Hindlimb muscle (tissue), 1 donor: ENCODE results near the gene ECHS1. TPM values are rescaled to one million over a fixed set of nuclear protein-coding genes. Genes with fewer than 3 reads are reported as not detected.
"Not testable (repeated sequence)": the region's sequence is repeated elsewhere in the genome, so short reads cannot be mapped to it uniquely, and the experiment has no call there.

Experiments
- DNase-seq: peaks from one replicate; pipeline ENCODE4 v3.0.0-alpha.2; 2013
- polyA plus RNA-seq: library from polyadenylated mRNA; unstranded; fragments of 120-200 nt; gene quantifications from one replicate; pipeline ENCODE4 v1.2.1, GENCODE V29; 2013; ENCODE audit not compliant: insufficient read length

ECHS1 gene
- polyA plus RNA-seq, 1 donor, result 152 TPM

DNA sequence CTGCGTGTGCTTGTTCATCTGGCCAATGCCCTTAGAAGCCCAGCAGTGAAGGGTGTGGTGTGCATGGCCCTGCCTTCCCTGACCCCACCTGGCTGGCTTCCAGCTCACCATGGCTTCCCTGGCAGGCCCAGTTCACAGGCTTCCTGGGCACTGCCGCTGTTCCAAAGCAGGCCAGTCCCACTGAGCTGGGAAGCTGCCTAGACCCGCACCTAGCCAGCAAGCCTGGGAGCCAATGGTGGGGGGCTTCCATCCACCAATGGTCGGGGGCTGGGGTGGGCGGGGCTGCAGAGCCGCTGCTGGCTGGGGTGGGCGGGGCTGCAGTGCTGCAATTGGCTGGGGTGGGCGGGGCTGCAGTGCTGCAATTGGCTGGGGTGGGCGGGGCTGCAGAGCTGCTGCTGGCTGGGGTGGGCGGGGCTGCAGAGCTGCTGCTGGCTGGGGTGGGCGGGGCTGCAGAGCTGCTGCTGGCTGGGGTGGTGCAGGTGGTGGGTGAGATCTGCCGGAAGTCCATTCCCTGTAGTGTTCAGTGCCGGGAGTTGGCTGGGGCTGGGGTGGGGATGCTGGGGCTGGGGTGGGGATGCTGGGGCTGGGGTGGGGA is 48.9 kb downstream of the ECHS1 start:
- no peak for DNase-seq

DNA sequence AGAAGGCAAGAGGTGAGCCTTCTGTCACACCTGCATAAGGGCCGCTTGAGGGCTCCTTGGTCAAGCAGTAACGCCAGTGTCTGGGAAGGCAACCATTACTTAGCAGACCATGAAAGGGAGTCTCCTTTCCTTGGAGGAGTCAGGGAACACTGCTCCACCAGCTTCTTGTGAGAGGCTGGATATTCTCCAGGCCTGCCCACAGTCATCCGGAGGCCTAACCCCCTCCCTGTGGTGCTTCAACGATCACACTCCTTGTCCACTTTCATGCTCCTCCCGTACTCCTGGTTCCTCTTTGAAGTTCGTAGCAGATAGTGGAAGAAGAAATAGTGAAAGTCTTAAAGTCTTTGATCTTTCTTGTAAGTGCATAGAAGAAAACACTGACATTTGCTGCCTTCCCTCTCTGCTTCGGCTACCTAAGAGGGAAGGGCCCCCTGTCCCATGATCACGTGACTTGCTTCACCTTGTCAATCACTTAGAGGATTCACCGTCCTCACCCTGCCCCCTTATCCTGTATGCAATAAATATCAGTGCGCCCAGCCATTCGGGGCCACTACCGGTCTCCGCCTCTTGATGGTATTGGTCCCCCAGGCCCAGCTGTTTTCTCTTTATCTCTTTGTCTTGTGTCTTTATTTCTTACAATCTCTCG is 51.0 kb downstream of the ECHS1 start:
- DNase-seq, result not testable (repeated sequence)

DNA sequence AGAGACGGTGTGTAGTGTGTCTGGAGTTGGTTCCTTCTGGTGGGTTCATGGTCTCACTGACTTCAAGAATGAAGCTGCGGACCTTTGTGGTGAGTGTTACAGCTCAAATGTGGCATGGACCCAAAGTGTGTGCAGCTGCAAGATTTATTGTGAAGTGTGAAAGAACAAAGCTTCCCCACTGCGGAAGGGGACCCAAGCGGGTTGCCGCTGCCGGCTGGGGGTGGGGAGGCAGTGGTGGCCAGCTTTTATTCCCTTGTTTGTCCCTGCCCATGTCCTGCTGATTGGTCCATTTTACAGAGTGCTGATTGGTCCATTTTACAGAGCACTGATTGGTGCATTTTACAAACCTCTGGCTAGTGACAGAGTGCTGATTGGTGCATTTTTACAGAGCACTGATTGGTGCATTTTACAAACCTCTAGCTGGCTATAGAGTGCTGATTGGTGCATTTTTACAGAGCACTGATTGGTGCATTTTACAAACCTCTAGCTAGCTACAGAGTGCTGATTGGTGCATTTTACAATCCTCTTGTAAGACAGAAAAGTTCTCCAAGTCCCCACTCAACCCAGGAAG is 52.2 kb downstream of the ECHS1 start:
- DNase-seq, result not testable (repeated sequence)

DNA sequence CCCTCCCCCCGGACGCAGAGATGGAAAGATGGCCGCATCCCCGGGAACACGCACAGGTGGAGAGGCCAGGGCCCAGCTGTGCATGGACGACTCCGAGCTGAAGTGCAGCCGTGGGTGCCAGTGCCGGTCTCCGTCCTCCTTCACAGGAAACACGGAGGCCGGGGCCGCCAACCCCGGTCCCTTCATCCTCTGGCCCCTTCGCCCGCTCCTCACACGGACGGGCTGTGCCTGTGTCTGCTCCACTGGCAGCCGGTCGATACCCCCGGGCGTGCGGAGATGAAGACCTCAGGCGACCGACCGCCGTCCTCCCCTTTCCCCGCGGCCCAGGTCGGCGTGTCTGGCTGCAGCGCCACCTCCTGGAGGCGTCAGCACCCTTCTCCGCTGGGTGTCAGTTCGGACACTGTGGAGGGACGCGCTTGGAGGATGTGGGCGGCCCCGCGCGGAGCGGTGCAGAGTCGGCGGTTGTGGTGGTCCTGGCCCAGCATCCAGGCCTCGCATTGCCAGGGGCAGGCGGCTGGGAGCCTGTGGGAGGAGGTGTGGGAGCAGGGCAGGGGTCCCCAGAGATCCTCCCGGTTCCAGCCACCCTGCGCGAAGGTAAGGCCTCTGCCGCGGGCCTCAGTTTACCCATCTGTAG is 54.5 kb downstream of the ECHS1 start:
- no peak for DNase-seq

DNA sequence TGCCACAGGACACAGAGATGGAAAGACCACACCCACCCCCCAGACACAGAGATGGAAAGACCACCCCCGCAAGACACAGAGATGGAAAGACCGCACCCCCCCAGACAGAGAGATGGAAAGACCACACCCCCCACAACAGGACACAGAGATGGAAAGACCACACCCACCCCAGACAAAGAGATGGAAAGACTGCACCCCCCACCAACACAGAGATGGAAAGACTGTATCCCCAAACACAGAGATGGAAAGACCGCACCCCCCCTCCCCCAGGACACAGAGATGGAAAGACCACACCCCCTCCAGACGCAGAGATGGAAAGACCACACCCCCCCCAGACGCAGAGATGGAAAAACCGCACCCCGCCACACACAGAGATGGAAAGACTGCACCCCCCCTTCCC is 56.4 kb downstream of the ECHS1 start:
- DNase-seq, result no peak

DNA sequence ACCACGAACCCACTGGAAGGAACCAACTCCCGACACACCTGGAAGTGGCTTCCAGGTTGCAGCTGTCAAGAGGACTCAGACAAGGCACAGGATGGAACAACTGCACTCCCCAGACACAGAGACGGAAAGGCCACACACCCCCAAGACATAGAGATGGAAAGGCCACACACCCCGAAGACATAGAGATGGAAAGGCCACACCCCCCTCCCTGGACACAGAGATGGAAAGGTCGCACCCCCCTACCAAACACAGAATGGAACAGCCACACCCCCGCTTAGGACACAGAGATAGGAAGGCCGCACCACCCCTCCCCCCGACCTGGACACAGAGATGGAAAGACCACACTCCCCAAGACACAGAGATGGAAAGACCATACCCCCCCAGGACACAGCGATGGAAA is 56.9 kb downstream of the ECHS1 start:
- no peak for DNase-seq

DNA sequence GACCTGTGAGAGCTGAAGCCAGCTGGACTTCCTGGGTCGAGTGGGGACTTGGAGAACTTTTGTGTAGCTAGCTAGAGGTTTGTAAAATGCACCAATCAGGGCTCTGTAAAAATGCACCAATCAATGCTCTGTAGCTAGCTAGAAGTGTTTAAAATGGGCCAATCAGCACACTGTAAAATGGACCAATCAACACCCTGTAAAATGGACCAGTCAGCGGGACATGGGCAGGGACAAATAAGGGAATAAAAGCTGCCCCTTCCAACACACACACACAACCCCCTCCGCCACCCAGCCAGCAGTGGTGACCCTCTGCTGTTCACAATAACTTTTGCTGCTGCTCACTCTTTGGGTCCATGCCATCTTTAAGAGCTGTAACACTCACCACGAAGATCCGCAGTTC is 57.3 kb downstream of the ECHS1 start:
- DNase-seq, result no peak

DNA sequence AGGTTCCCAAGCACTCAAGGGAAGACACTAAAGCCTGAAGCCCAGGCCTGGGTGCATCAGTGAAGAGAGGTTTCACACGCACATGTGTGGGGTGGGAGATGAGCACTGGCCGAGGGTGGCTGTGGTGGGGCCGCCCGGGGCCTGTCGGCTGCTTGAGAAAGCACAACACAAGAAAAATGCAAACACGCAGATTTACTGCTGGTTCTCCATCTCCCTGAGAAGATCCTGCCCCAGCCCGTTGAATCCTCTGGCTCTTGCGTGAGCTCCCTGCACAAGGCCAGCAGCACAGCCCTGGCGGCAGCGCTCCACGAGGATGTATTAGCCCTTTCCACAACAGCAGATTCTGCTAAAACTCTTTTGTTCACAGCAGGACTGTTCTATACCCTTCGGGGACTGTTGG is 58.2 kb downstream of the ECHS1 start:
- DNase-seq, result no peak

DNA sequence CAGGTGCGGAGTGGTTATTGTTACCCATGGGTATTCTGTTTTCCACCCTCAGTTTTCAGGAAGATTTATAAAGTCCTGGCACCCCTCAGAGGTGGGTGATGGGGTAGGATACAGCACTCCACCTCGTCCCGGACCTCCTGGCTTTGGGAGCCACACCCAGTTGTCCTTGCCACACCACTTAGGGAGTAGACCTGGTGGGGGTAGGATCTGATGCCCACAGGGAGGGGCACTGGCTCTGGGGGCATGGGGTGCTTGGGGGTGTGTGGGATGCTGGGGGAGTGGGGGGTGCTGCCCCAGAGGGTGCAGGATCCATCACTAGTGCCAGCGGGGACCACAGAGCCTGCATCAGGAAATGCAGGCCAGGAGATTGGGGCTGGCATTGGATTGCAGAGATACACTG is 60.0 kb downstream of the ECHS1 start:
- no peak for DNase-seq

DNA sequence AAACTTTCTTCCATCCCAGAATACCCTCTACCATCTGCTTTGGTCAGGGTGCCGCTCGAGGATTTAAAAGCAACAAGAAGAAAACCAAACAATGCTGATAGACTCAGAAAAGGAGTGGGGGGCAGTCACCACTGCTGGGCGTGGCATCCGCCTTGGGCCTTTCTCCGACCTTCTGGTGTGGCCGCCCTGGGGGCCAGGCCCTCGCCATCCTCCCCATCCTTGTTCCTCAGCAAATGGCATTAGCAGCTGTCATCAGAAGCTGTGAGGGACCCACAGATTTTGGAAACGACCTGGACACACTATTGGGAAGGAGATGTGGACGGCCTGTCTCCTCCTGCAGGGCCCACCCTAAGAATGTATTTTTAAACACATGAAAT is 60.4 kb downstream of the ECHS1 start:
- no peak for DNase-seq

Other genes starting within 250 kb of the ECHS1 start
- 10.7 TPM for gene KNDC1, start 213.1 kb downstream of the ECHS1 start, polyA plus RNA-seq
- gene UTF1, start 143.1 kb downstream of the ECHS1 start, polyA plus RNA-seq, result not detected
- 0.22 TPM for gene VENTX, start 135.5 kb downstream of the ECHS1 start, polyA plus RNA-seq
- gene ADAM8, start 96.5 kb downstream of the ECHS1 start, polyA plus RNA-seq, result 3.3 TPM
- gene TUBGCP2, start 64.5 kb downstream of the ECHS1 start, polyA plus RNA-seq, result 50.3 TPM
- gene ZNF511, start 64.4 kb downstream of the ECHS1 start, polyA plus RNA-seq, result 40.7 TPM
- gene CALY, start 36.5 kb downstream of the ECHS1 start, polyA plus RNA-seq, result not detected
- 0.22 TPM for gene PRAP1, start 26.0 kb downstream of the ECHS1 start, polyA plus RNA-seq
- gene FUOM, start 15.3 kb downstream of the ECHS1 start, polyA plus RNA-seq, result 5.4 TPM
- gene PAOX, start 5.9 kb upstream of the ECHS1 start, polyA plus RNA-seq, result 4.7 TPM
- gene MTG1, start 20.8 kb upstream of the ECHS1 start, polyA plus RNA-seq, result 47.4 TPM
- gene SPRN, start 51.3 kb upstream of the ECHS1 start, polyA plus RNA-seq, result 4.6 TPM
- gene SCART1, start 80.6 kb upstream of the ECHS1 start, polyA plus RNA-seq, result 1.1 TPM
- gene CYP2E1, start 154.0 kb upstream of the ECHS1 start, polyA plus RNA-seq, result 1.6 TPM
- gene SYCE1, start 192.2 kb upstream of the ECHS1 start, polyA plus RNA-seq, result 0.43 TPM